Activated CD8-positive, alpha-beta memory T cell treated with anti-CD3 and anti-CD28 coated beads, Interleukin-2, amount 10 ng/mL, durations not matched to agents 7 days and 5 days (primary cell): Measurements from ENCODE around the gene PPP2R2C. TPM values are rescaled to one million over a fixed set of nuclear protein-coding genes. Genes with fewer than 3 reads are reported as not detected.

Experiments used
- ATAC-seq: fragments of 150-1000 bp; cut with Tn5 transposase; one replicate; pipeline ENCODE4 v1.10.0; 2021; ENCODE audit warnings: moderate library complexity
- CTCF ChIA-PET: fragments of 350-600 bp; sonication (Branson Sonifier 250); formaldehyde crosslinking; loops from one replicate; lab custom pipeline; 2021; ENCODE audit warnings: antibody characterized with exemption; lab: Charles Lee
- DNase-seq: peaks from one replicate; pipeline ENCODE4 v3.0.0-alpha.2; 2020
- H3K27ac Mint-ChIP-seq: one replicate; pipeline ENCODE4 v1.8.0; 2021; ENCODE audit warnings: mild to moderate bottlenecking, mixed read lengths
- H3K27me3 Mint-ChIP-seq: one replicate; pipeline ENCODE4 v1.8.0; 2021; ENCODE audit warnings: mixed read lengths
- H3K36me3 Mint-ChIP-seq: one replicate; pipeline ENCODE4 v1.8.0; 2021; ENCODE audit warnings: mild to moderate bottlenecking, mixed read lengths
- H3K4me1 Mint-ChIP-seq: one replicate; pipeline ENCODE4 v1.8.0; 2021; ENCODE audit warnings: mixed read lengths
- H3K4me3 Mint-ChIP-seq: one replicate; pipeline ENCODE4 v1.8.0; 2021; ENCODE audit warnings: mild to moderate bottlenecking, moderate library complexity, mixed read lengths
- H3K9me3 Mint-ChIP-seq: one replicate; pipeline ENCODE4 v1.8.0; 2022; ENCODE audit warnings: low read depth, mixed read lengths
- total RNA-seq, 2 experiments: library from RNA; stranded (reverse); gene quantifications; one replicate each; pipeline ENCODE4 v1.2.3, GENCODE V29; 2021

The PPP2R2C gene
- total RNA-seq, 2 experiments from 2014 or later, result not detected

DNA sequence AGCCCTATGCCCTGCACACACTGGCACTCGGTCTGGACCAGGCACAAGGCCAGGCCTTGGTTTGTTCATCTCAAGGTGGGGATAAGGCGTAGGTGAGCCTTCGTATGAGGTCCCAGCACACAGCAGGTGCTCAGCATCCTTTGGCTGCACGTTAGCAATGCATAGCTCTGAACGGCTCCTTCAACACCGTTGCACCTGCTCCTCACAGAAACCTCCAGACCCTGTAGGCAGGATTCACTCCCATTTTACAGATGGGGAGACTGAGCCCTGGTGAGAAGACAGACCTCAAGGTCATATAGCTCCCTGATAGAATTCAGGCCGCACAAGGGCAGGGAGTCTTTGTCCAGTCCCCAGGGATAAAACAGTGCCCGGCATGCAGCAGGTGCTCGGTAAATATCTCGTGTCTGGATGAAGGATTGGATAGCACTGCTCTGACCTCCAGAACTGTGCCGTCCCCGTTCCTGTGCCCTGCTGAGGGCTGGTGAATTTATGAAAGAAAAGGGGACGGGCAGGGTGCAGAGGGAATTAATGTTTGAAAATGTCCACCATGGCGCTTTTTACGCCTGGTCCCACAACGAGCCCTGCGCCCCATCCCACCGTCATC, 2.4 kb downstream of the PPP2R2C start:
- CTCF ChIA-PET, result no interaction called here
- DNase-seq (no peak), ATAC-seq (no peak)
- Mint-ChIP-seq H3K27ac (no peak overlapping the region), H3K36me3 (no peaks in the 10 kb centered on the region), H3K9me3 (no peaks in the 10 kb centered on the region), H3K4me1 (peaks cover 3% of the 10 kb centered on the region), H3K27me3 (peaks cover 50% of the 10 kb centered on the region), H3K4me3 (peak overlapping the region; percentile 23)

DNA sequence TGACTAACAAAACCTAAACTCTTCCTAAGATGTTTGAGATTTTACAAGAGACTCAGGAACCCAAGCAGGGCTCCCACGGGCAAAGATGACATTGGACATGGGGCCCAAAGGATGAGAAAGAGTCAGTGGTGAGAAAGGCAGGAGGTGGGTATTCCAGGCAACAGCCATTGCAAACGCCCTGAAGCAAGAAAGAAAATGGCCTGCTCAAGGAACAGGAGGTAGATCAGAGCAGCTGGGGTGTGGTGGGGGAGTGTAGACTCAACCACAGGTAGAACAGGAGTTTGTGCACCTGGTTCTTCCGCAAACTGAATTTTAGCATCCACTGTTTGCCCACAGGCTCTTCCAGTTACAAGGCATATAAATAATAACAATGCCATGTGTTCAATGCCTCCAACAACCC, 3.3 kb downstream of the PPP2R2C start:
- H3K4me1 Mint-ChIP-seq, result peaks cover 3% of the 10 kb centered on the region
- no peak for ATAC-seq
- no peaks in the 10 kb centered on the region for H3K9me3 Mint-ChIP-seq
- no peak overlapping the region for H3K4me3 Mint-ChIP-seq
- H3K27ac Mint-ChIP-seq, result no peak overlapping the region
- DNase-seq, result no peak
- CTCF ChIA-PET, result no interaction called here
- peaks cover 52% of the 10 kb centered on the region for H3K27me3 Mint-ChIP-seq
- no peaks in the 10 kb centered on the region for H3K36me3 Mint-ChIP-seq

DNA sequence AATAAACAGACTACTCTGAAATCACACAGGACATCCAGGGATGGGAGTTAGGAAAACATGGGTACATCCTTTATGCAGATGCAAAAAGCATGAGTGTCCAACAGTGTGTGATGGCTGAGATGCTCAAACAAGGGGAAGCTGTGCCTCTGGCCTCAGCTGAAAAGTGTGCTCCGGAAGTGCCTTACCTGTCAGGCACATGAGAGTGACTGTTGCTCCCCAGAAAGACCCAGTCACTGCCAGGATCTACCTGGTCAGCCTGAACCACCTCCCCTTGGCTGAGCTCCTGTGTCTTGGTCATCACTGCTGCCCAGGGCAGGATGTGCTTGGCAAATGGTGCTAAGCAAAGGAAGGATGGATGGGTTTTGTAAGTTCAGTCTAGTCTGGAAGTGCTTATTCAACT, 4.0 kb downstream of the PPP2R2C start:
- H3K36me3 Mint-ChIP-seq, result no peaks in the 10 kb centered on the region
- CTCF ChIA-PET, result no interaction called here
- H3K9me3 Mint-ChIP-seq, result no peaks in the 10 kb centered on the region
- H3K4me1 Mint-ChIP-seq, result peaks cover 3% of the 10 kb centered on the region
- DNase-seq (peak; percentile 27), ATAC-seq (no peak)
- peaks cover 45% of the 10 kb centered on the region for H3K27me3 Mint-ChIP-seq
- H3K27ac Mint-ChIP-seq, result no peak overlapping the region
- H3K4me3 Mint-ChIP-seq, result no peak overlapping the region

DNA sequence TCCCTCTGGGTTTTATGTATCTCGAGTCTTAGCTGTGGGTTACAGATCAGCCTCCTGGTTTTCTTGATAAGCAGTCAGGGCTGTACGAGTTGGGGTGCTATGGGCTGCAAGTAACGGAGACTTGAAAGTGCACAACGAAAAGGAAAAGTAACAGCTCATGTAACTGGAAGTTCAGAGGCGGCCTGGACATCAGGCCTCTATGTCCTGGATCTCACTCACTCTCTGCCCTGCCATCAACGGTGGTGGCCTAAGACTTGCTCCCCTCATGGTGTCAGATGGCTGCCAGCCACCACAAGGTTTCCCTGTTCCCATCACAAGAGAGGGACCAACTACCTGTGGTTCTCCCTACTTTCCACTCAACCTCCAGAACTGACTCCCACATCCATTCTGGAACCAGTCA, 4.8 kb downstream of the PPP2R2C start:
- peaks cover 3% of the 10 kb centered on the region for H3K4me1 Mint-ChIP-seq
- ATAC-seq, result no peak
- CTCF ChIA-PET, result no interaction called here
- H3K27me3 Mint-ChIP-seq, result peaks cover 37% of the 10 kb centered on the region
- no peak overlapping the region for H3K27ac Mint-ChIP-seq
- no peak overlapping the region for H3K4me3 Mint-ChIP-seq
- peak; percentile 18 for DNase-seq
- H3K36me3 Mint-ChIP-seq, result no peaks in the 10 kb centered on the region
- no peaks in the 10 kb centered on the region for H3K9me3 Mint-ChIP-seq

DNA sequence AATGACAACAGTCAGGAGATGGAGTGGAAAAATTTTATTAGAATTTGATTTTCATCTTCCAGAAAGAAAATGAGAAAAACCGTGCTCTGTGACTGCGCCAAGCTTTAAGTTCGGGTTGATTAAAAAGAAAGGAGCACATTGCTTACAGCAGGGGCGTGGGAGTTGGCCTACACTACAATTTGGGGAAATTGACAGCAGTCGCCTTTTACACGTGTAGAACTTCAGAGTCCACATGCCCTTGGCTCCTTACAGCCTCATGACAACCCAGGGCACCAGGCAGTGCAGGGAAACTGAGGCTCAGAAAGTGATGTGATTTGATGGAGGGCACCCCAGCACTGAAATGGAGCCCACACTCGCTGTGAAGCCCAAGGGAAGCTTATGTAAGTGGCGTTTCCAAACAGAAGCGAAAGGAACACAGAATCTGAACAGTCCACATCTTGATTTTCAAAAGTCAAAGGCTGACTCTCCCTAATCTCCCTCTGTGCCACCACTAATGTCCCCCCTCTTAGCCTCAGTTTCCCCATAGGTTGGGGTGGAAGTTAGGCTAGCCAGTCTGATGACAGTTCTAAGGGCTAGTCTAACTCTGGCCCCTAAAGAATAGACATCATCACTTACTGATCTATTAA, 5.5 kb downstream of the PPP2R2C start:
- no peak for DNase-seq
- no peaks in the 10 kb centered on the region for H3K36me3 Mint-ChIP-seq
- CTCF ChIA-PET, result no interaction called here
- peaks cover 3% of the 10 kb centered on the region for H3K4me1 Mint-ChIP-seq
- no peak overlapping the region for H3K4me3 Mint-ChIP-seq
- no peak overlapping the region for H3K27ac Mint-ChIP-seq
- no peak for ATAC-seq
- H3K9me3 Mint-ChIP-seq, result no peaks in the 10 kb centered on the region
- H3K27me3 Mint-ChIP-seq, result peaks cover 37% of the 10 kb centered on the region

DNA sequence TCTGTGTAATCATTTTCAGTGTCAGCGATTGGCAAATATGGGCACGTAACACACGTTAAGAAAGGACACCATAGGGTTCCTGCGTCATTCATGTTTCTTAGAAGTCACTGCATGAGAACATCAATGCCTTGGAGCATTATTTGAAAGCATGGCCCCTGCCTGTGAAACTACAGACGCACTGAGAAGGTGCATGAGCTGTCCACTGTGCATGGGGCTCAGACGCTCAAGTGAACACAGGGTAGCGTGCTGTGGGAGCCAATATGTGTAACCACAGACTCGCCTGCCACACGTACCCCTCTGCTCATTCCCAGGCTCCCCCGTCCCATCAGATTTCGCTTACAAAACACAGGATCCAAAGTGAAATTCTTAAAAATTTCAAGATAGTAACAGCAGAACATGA, 6.5 kb downstream of the PPP2R2C start:
- H3K36me3 Mint-ChIP-seq, result no peaks in the 10 kb centered on the region
- no peaks in the 10 kb centered on the region for H3K9me3 Mint-ChIP-seq
- no peak for ATAC-seq
- peaks cover 3% of the 10 kb centered on the region for H3K4me1 Mint-ChIP-seq
- H3K27ac Mint-ChIP-seq, result no peak overlapping the region
- peaks cover 37% of the 10 kb centered on the region for H3K27me3 Mint-ChIP-seq
- CTCF ChIA-PET, result no interaction called here
- DNase-seq, result no peak
- no peak overlapping the region for H3K4me3 Mint-ChIP-seq

DNA sequence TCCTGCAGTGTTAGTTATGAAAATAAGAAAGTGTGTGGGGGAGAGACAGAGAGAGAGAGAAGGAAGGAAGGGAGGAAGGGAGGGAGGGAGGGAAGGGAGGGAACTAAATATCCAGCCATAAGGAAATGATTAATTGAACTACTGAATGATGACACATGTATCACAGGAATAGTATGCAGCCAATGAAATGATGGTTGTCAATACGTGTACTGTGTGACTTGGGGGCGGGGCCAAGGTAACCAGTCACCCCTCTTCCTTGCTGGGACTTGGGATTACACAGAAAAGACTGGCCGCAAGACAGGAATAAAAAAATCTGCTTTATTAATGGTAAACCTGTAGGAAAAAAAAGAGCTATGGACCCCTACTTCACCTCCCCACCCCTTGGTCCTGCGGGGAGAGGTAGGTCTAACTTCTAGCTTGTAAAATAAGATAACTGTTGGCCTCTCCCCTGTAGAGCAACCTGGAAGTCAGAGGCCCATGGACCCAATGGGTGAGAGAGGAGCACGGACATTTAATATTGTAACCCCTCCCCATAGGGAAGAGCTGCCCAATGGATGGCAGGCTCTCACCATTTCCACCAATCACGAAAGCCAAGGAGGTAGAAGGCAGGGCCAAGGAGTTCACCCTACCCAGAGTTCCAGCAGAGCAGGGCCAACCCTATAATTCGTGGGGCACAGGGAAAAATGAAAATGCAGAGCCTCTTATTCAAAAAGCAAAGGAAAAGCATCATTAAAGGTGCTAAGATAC, 7.4 kb downstream of the PPP2R2C start:
- H3K4me3 Mint-ChIP-seq, result no peak overlapping the region
- H3K9me3 Mint-ChIP-seq, result no peaks in the 10 kb centered on the region
- H3K27ac Mint-ChIP-seq, result no peak overlapping the region
- peaks cover 32% of the 10 kb centered on the region for H3K27me3 Mint-ChIP-seq
- no peaks in the 10 kb centered on the region for H3K36me3 Mint-ChIP-seq
- CTCF ChIA-PET, result no interaction called here
- ATAC-seq, result no peak
- no peaks in the 10 kb centered on the region for H3K4me1 Mint-ChIP-seq
- peak; percentile 27 for DNase-seq

DNA sequence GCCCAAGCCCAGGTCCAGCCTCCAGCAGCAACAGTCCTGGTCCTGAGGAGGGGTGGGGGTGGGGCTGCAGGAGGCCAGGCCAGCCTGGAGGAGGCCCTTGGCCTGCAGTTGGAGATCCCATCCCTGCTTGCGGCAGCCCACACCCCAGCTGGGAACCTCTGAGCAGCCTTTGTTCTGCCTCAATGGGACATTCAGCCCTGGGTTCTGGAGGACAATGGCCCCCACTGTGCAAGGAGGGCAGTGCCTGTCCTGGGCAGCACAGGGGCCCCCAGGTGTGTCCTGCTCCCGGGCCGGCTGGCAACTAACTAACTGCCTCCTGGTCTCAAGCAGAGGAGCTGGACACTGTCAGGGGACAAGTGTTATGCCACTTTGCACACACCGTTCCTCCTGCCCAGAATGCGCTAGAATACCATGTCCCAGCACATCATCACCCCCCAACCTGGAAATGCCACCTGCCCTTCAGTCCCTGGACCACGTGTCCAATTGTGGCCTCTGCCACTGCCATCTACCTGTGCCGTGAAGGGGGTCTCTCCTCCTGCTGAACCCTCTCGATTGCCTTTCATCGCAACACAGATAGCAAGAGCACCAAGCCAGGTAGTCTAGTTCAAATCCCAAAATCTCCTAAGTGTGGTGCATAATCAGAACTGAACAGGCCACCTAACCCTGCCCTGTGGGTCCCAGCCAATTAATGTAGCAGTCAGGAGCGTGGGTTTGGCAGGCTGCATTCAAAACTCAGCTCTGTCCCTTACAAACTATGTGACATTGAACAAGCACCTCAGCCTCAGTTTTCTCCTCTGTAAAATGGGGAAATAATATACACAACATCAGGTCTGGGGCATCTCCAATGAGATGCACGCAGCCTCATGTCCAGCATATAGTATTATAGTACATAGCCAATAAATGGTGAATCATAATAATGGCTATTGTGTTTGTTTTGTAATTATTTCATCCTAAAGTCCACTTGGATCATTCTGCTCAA, 8.8 kb downstream of the PPP2R2C start:
- Mint-ChIP-seq H3K36me3 (no peaks in the 10 kb centered on the region), H3K27me3 (peaks cover 24% of the 10 kb centered on the region), H3K27ac (no peak overlapping the region), H3K4me3 (no peak overlapping the region), H3K9me3 (no peaks in the 10 kb centered on the region), H3K4me1 (no peaks in the 10 kb centered on the region)
- ATAC-seq, result no peak
- peak; percentile 30 for DNase-seq
- CTCF ChIA-PET, result no interaction called here

DNA sequence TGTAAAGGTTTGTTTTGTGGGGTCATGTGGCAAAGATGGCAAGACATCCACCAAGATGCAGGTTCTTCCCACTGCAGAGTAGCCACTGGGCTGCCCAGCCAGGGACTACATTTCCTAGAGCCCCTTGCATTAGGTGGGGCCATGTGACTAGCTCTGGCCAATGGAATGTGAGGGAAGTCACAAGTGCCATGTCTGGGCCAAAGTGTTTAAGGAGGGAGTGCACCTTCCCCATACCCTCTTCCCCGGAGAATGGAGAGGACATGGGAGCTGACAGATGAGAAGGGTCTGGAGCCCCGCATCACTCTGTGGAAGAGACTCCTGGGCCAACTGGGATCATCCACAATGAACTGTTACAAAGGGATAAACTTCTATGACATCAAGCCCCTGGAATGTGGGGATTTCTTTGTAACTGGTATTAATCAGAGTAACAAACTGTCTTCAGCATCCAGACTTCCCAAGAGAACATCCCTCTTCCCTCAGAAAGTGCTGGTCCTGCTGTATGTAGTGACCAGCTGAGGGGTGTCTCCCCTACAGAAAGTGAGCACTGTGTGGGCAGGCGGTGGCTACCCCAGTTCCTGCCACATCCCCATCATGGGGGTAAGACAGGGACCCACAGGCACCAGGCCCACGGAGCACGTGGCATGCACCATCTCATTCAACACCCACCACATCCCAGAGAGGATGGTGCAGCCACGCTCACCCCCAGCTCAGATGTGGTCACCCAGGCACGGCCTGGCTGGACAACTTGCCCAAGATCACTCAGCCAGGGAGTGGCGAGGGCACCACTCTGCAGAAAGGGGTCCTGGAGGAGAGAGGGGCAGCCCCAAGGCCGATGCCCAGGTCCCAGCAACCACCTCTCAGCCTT, 10.9 kb downstream of the PPP2R2C start:
- no peaks in the 10 kb centered on the region for H3K36me3 Mint-ChIP-seq
- CTCF ChIA-PET, result no interaction called here
- H3K4me1 Mint-ChIP-seq, result no peaks in the 10 kb centered on the region
- H3K27ac Mint-ChIP-seq, result no peak overlapping the region
- H3K27me3 Mint-ChIP-seq, result peaks cover 12% of the 10 kb centered on the region
- ATAC-seq, result no peak
- H3K9me3 Mint-ChIP-seq, result no peaks in the 10 kb centered on the region
- DNase-seq, result no peak
- no peak overlapping the region for H3K4me3 Mint-ChIP-seq

DNA sequence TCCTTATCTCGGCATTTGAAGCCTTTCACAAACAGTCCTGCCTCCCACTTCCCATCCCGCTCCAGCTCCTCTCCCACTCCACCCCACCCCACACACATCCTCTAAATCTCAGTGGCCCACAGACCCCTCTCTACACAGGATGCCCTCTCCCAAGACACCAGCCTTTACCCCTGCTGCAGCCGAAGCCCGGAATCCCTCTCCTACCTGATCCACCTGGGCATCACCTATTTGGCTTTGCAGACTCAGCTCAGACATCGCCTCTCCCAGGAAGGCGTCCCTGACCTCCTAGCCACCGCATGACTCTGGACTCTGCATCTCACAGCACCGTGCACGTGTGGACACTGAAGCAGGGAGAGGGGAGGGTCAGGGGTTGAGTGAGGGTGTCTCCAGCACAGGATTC, 11.5 kb downstream of the PPP2R2C start:
- ATAC-seq (no peak), DNase-seq (no peak)
- Mint-ChIP-seq H3K4me1 (no peaks in the 10 kb centered on the region), H3K27ac (no peak overlapping the region), H3K9me3 (no peaks in the 10 kb centered on the region), H3K4me3 (no peak overlapping the region), H3K27me3 (peaks cover 12% of the 10 kb centered on the region), H3K36me3 (no peaks in the 10 kb centered on the region)
- CTCF ChIA-PET, result no interaction called here

DNA sequence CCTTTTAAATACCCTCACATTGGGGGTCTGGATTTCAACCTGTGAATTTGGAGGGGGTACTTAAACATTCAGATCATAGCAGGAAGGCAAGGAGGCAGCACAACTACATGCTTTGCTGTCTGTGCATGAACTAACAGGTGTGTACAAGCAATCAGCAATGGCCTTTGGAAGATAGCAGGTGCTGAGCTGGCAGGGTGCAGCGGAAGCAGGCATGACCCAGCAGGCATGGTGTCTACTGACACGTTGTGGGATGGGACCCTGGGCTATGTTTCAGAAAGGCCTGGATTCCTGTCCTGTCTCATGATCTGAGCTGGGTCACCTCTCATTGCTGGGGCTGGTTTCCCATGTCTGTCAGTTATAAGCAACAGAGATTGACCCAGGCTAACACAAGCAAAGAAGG, 13.9 kb downstream of the PPP2R2C start:
- no peaks in the 10 kb centered on the region for H3K36me3 Mint-ChIP-seq
- peaks cover 10% of the 10 kb centered on the region for H3K27me3 Mint-ChIP-seq
- DNase-seq, result no peak

DNA sequence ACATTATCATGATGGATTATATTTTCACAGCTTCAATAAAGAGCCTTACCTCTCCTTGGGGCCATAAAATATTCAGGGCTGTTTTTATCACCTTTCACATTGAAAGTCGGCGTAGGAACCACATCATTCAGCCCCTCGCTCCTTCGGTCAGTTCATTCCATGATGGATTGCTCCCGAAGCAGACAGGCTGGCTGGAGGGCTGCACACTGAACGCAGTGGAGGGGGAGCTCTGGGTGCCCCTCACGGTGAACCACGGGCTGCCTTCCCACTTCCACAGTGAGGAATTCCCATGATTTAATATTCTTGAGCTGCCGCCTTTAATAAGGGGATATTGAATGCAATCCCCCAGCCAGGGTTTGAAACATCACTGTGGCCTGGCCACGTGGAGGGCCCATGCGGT, 16.0 kb downstream of the PPP2R2C start:
- no peak overlapping the region for H3K27ac Mint-ChIP-seq
- no peaks in the 10 kb centered on the region for H3K9me3 Mint-ChIP-seq
- no peak for DNase-seq
- H3K27me3 Mint-ChIP-seq, result peaks cover 10% of the 10 kb centered on the region
- H3K36me3 Mint-ChIP-seq, result no peaks in the 10 kb centered on the region
- no peak overlapping the region for H3K4me3 Mint-ChIP-seq
- CTCF ChIA-PET, result interaction anchor here (0.6 kb wide), 1 partner anchor 111 kb away, joined by 4 read pairs; no protein-coding TSS in a partner anchor
- H3K4me1 Mint-ChIP-seq, result no peaks in the 10 kb centered on the region
- ATAC-seq, result no peak

More for the DNA sequence above, 13.9 kb downstream of the PPP2R2C start:
- Mint-ChIP-seq H3K9me3 (no peaks in the 10 kb centered on the region), H3K27ac (no peak overlapping the region), H3K4me1 (no peaks in the 10 kb centered on the region), H3K4me3 (no peak overlapping the region)
- CTCF ChIA-PET, result no interaction called here
- no peak for ATAC-seq
